WI38 (cell line): ENCODE data around the gene SFXN3.
A peak's percentile ranks its signal among the peaks of the same experiment; 100 is the strongest.

ENCODE experiments used
- H3K4me3 ChIP-seq: 2 replicates; pipeline ENCODE4 v1.5.1; 2011; ENCODE audit warnings: low read depth, mild to moderate bottlenecking, control low read depth, low read length
- TF ChIP-seq, protein P1 (sequence below): IDR thresholded peaks from 2 replicates; pipeline ENCODE4 v1.5.1; 2012; ENCODE audit warnings: low read depth, mild to moderate bottlenecking, control low read depth, low read length

The SFXN3 gene

GRCh38 chr10:100986952-100987684, 43.9 kb upstream of the SFXN3 start, which contains the start of the genes MRPL43 and TWNK:
MRPL43 (minus strand) TSS chr10:100987497; CDS start chr10:100987443, 54 bp downstream.
TWNK (plus strand) TSS chr10:100987543; CDS start chr10:100988211, 668 bp downstream.
- peak within 1 kb of the TSS; percentile 94 for H3K4me3 ChIP-seq
- TF ChIP-seq, protein P1, sequence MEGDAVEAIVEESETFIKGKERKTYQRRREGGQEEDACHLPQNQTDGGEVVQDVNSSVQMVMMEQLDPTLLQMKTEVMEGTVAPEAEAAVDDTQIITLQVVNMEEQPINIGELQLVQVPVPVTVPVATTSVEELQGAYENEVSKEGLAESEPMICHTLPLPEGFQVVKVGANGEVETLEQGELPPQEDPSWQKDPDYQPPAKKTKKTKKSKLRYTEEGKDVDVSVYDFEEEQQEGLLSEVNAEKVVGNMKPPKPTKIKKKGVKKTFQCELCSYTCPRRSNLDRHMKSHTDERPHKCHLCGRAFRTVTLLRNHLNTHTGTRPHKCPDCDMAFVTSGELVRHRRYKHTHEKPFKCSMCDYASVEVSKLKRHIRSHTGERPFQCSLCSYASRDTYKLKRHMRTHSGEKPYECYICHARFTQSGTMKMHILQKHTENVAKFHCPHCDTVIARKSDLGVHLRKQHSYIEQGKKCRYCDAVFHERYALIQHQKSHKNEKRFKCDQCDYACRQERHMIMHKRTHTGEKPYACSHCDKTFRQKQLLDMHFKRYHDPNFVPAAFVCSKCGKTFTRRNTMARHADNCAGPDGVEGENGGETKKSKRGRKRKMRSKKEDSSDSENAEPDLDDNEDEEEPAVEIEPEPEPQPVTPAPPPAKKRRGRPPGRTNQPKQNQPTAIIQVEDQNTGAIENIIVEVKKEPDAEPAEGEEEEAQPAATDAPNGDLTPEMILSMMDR: no peak

DNA sequence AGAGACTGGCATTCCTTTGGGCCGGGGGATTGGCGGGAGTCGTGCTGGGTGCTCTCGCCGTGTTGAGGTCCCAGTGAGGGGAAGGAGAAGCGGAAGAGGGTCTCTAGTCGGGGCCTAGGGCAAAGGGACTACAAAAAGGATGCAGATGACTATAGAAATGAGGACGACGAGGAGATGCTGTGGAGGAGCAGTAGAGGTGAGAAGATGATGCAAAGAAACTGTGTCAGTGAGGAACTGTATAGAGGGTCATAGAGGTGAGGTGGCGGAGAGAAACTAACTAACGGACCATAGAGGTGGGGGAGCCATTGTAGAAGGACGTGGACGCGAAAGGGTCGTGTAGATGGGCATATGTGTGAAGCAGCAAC, 43.4 kb upstream of the SFXN3 start:
- H3K4me3 ChIP-seq: peak overlapping the region; percentile 94
- TF ChIP-seq, protein P1: no peak

GRCh38 chr10:100988166-100988565, 42.9 kb upstream of the SFXN3 start:
- peak overlapping the region; percentile 94 for H3K4me3 ChIP-seq
- TF ChIP-seq, protein P1: no peak

GRCh38 chr10:100989088-100989487, 41.9 kb upstream of the SFXN3 start:
- TF ChIP-seq, protein P1: no peak
- H3K4me3 ChIP-seq: no peak overlapping the region

DNA sequence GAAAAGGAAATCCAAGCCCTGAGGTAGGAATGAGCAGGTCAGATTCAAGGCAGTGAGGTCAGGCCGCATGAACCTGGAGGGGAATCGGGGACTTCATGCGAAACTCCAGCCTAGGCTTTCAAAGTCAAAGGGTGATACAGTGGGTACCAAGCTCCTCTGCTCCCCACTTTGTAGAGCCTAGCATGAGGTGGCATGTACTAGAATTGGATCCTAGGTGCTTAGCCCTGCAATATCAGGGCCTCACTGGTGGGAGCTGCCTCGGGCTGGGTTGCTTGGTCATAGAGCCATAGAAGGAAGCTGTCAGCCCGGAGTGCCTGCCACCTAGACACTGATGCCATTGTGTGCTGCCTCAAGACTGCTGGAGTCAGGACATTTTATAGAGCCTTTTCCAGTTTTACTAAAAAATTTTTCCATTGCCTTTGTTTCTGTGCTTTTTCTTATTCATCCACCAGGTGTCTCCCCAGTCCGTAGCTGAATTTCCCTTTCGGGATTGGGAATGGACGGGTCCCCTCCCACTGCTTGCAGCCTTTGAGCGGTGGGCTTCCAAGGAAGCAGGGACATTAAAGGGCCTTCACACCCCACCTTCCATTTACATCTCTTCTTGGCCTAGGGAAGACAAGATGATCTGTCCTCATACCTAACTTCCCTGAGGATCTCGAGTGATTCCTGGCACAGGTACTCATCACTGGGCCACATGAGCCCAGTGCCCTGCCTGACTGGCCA, 36.9 kb upstream of the SFXN3 start:
- TF ChIP-seq, protein P1: peak; percentile 57
- H3K4me3 ChIP-seq: no peak overlapping the region

GRCh38 chr10:100995181-100995580, 35.9 kb upstream of the SFXN3 start:
- no peak overlapping the region for H3K4me3 ChIP-seq
- TF ChIP-seq, protein P1: no peak
